Endothelial cell of umbilical vein (primary cell): ENCODE data around the gene KCNN1. TPM values are rescaled to one million over a fixed set of nuclear protein-coding genes. Genes with fewer than 3 reads are reported as not detected.
"Not testable (repeated sequence)": the region's sequence is repeated elsewhere in the genome, so short reads cannot be mapped to it uniquely, and the experiment has no call there.

Experiments used
- BruUV-seq: library from RNA; stranded (reverse); fragments of 400-500 nt; replicated peaks from 2 replicates; lab custom pipeline; 2021; lab: Mats Ljungman, UMichigan
- CTCF ChIA-PET: fragments of 300-600, 350-600 bp; sonication (Branson Sonifier 250); formaldehyde crosslinking; loops from one replicate; lab custom pipeline; 2021; ENCODE audit warnings: antibody characterized with exemption, inconsistent platforms; lab: Charles Lee
- POLR2A ChIA-PET: fragments of 300-600, 350-600 bp; sonication (Branson Sonifier 250); formaldehyde crosslinking; loops from one replicate; lab custom pipeline; 2021; ENCODE audit warnings: antibody characterized with exemption, inconsistent platforms; lab: Charles Lee
- DNase-seq: peaks from one replicate; pipeline ENCODE4 v3.0.0-alpha.2; 2011; ENCODE audit warnings: low read depth, low spot score
- FAIRE-seq: peaks from 2 replicates; lab custom pipeline; 2011; peaks lifted over from hg19 to GRCh38; lab: Jason Lieb, UNC
- H2AFZ ChIP-seq: 2 replicates; pipeline ENCODE4 v1.6.0; 2012; ENCODE audit warnings: low read depth, low read length, control low read depth, inconsistent platforms
- H3K27ac ChIP-seq: 2 replicates; pipeline ENCODE4 v1.5.1; 2011; ENCODE audit warnings: low read depth, mild to moderate bottlenecking, control low read depth, low read length, moderate library complexity; ENCODE audit not compliant: insufficient read depth
- H3K27me3 ChIP-seq, 2 experiments: 2 replicates each; pipeline versions ENCODE4 v1.6.0 to v1.6.1; 2011; ENCODE audit warnings: low read length in 2 of 2, mixed read lengths in 1 of 2; ENCODE audit not compliant: control insufficient read depth in 2 of 2, insufficient read depth in 2 of 2
- H3K36me3 ChIP-seq, 2 experiments: 2 replicates in 1 of 2; 3 replicates in 1 of 2; pipeline ENCODE4 v1.5.1; 2011; ENCODE audit warnings: low read length in 2 of 2, mild to moderate bottlenecking in 1 of 2, moderate library complexity in 1 of 2; ENCODE audit not compliant: control insufficient read depth in 2 of 2, insufficient read depth in 2 of 2; ENCODE audit errors: extremely low read depth in 1 of 2
- H3K4me1 ChIP-seq: 3 replicates; pipeline ENCODE4 v1.5.1; 2011; ENCODE audit warnings: mild to moderate bottlenecking, low read length; ENCODE audit not compliant: control insufficient read depth, insufficient read depth; ENCODE audit errors: extremely low read depth
- H3K4me2 ChIP-seq: 2 replicates; pipeline ENCODE4 v1.6.1; 2011; ENCODE audit warnings: low read length, control low read depth, mixed read lengths; ENCODE audit not compliant: insufficient read depth
- H3K4me3 ChIP-seq, 3 experiments: fragments of 200-600 bp in 1 of 3; sonication (generic), shearing (Covaris generic) in 1 of 3; replicated peaks in 1 of 3; 2 replicates each; pipeline ENCODE4 v1.5.1; 2011 to 2016; ENCODE audit warnings: control low read depth in 3 of 3, low read length in 3 of 3, mild to moderate bottlenecking in 2 of 3, inconsistent platforms in 1 of 3, low read depth in 1 of 3, moderate library complexity in 1 of 3; ENCODE audit not compliant: insufficient read depth in 1 of 3
- H3K79me2 ChIP-seq: 2 replicates; pipeline ENCODE4 v1.6.0; 2012; ENCODE audit warnings: low read length, inconsistent platforms; ENCODE audit not compliant: control insufficient read depth, insufficient read depth
- H3K9ac ChIP-seq: replicated peaks from 2 replicates; pipeline ENCODE3; 2011; ENCODE audit warnings: low read length, control low read depth; ENCODE audit not compliant: insufficient read depth; ENCODE audit errors: extremely low read depth
- H3K9me1 ChIP-seq: replicated peaks from 3 replicates; pipeline ENCODE4 v1.6.0; 2011; ENCODE audit warnings: mild to moderate bottlenecking, low read length; ENCODE audit not compliant: control insufficient read depth, insufficient read depth; ENCODE audit errors: extremely low read depth
- H3K9me3 ChIP-seq: replicated peaks from 2 replicates; pipeline ENCODE4 v1.5.1; 2012; ENCODE audit warnings: low read length, inconsistent platforms; ENCODE audit not compliant: control insufficient read depth, insufficient read depth
- H4K20me1 ChIP-seq: replicated peaks from 2 replicates; pipeline ENCODE3; 2011; ENCODE audit warnings: mild to moderate bottlenecking, low read length; ENCODE audit not compliant: control insufficient read depth, insufficient read depth; ENCODE audit errors: extremely low read depth
- EZH2 ChIP-seq: IDR thresholded peaks from 2 replicates; pipeline ENCODE4 v1.6.1; 2012; ENCODE audit warnings: borderline replicate concordance, low read depth, mild to moderate bottlenecking, moderate library complexity, low read length, inconsistent platforms; ENCODE audit not compliant: severe bottlenecking
- FOS ChIP-seq: IDR thresholded peaks from 2 replicates; pipeline ENCODE4 v1.6.1; 2011; ENCODE audit warnings: mild to moderate bottlenecking, low read length, moderate library complexity, borderline replicate concordance; ENCODE audit not compliant: insufficient read depth
- GATA2 ChIP-seq: IDR thresholded peaks from 2 replicates; pipeline ENCODE4 v1.7.0; 2011; ENCODE audit warnings: low read depth, mild to moderate bottlenecking, moderate library complexity, mixed read lengths, low read length; ENCODE audit not compliant: insufficient read length, insufficient read depth
- JUN ChIP-seq: IDR thresholded peaks from 2 replicates; pipeline ENCODE4 v1.6.1; 2011; ENCODE audit warnings: borderline replicate concordance, low read depth; ENCODE audit not compliant: insufficient read length, insufficient read depth
- MYC ChIP-seq: IDR thresholded peaks from one replicate; pipeline ENCODE4 v1.6.1; 2011; ENCODE audit warnings: mild to moderate bottlenecking, low read depth, low read length
- POLR2A ChIP-seq: IDR thresholded peaks from 2 replicates; pipeline ENCODE4 v1.6.1; 2012; ENCODE audit warnings: low read depth, mild to moderate bottlenecking, control low read depth, low read length
- POLR2AphosphoS5 ChIP-seq: IDR thresholded peaks from 2 replicates; pipeline ENCODE4 v1.6.1; 2012; ENCODE audit warnings: low read depth, mild to moderate bottlenecking, control low read depth, low read length, moderate library complexity; ENCODE audit not compliant: insufficient read depth
- dilution Hi-C: fragments of 300-500 bp; cut with MboI; formaldehyde crosslinking; loops from one replicate; pipeline ENCODE4 v1.15.0; 2019; ENCODE audit warnings: low sequenced_read_pairs; ENCODE audit not compliant: extremely low pct_ligation_motif_present
- intact Hi-C: fragments of 100-400 bp; cut with micrococcal nuclease; formaldehyde crosslinking; loops from one replicate; pipeline ENCODE4 v1.10.0; 2022
- polyA plus RNA-seq, 4 experiments: library from polyadenylated mRNA; depleted of rRNA in 3 of 4; stranded (reverse) in 3 of 4; unstranded in 1 of 4; fragments of >200 nt; gene quantifications; 2 replicates each; pipeline versions ENCODE4 v1.2.1 to v1.2.3, GENCODE V29; 2011 to 2012; ENCODE audit warnings: missing spikeins in 1 of 4
- total RNA-seq: library from RNA; stranded (reverse); gene quantifications from 2 replicates; pipeline ENCODE4 v1.2.3, GENCODE V29; 2021
- TF ChIP-seq, protein P1 (sequence below): IDR thresholded peaks from 2 replicates; pipeline ENCODE4 v1.6.1; 2011; ENCODE audit not compliant: insufficient read depth, insufficient read length
- TF ChIP-seq, protein P2 (sequence below), 2 donors: IDR thresholded peaks; 1 replicate in 1 of 2; 2 replicates in 1 of 2; pipeline ENCODE4 v1.5.1; 2011; ENCODE audit warnings: low read length in 2 of 2, mild to moderate bottlenecking in 2 of 2, moderate library complexity in 2 of 2, control low read depth in 1 of 2, inconsistent platforms in 1 of 2, low read depth in 1 of 2; ENCODE audit not compliant: insufficient read depth in 1 of 2; ENCODE audit errors: extremely low read depth in 1 of 2

KCNN1 gene
- total and polyA plus RNA-seq, 2 donors (not counting 3 experiments of a cell fraction or from before 2014, with no cell fraction given): 0.18 to 0.80 TPM

DNA sequence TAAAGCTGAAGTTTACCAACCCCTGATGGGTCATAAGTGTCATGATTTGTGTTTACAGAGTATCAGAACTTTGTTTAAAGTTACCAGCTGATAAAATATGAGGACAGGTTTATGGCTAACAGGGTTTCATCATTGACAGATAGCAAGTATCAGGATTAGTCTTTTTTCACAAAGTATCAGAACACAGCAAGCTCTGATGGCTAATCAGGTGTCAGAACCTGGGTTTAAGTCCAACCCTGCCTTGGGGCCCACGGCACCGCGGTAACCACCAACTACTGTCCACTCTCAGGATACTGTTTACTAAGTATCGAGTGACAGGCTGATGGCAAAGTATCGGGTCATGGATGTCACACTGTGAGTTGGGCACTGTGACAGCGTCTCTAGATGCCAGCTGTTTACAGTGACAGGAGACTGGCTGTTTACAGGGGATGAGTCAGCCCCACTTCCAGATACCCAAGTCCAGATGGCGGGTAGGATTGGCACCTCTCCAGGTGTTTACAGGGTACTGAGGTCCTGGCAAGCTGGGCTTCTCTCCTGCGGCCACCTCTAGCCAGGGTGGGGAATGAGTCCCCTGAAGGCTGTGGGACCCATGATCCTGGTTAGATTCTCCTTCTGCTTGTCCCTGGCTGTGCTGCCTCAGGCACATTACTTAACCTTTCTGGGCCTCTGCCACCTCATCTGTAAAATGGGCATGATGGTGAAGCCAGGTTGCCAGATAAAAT is 62.9 kb downstream of the KCNN1 start:
- Histone ChIP-seq H3K4me1 (peaks cover 7% of the 10 kb centered on the region), H3K9me3 (no peaks in the 10 kb centered on the region), H3K27me3 (no peaks in the 10 kb centered on the region), H3K9ac (no peak overlapping the region), H3K9me1 (no peaks in the 10 kb centered on the region), H3K36me3 (no peaks in the 10 kb centered on the region), H3K4me2 (no peak overlapping the region), H3K4me3 (no peak overlapping the region), H2AFZ (peak overlapping the region; percentile 3), H4K20me1 (no peaks in the 10 kb centered on the region), H3K27ac (no peak overlapping the region), H3K79me2 (no peaks in the 10 kb centered on the region)
- ChIA-PET POLR2A (interaction anchor here (0.7 kb wide), 2 partner anchors 14 to 491 kb away, joined by 3 to 9 read pairs; no protein-coding TSS in a partner anchor), CTCF (interaction anchor here (0.6 to 0.9 kb wide), 3 partner anchors 19 to 27 kb away, joined by 3 to 4 read pairs (median 3); partner anchors contain the start of gene ARRDC2)
- DNase-seq (peak; percentile 81), FAIRE-seq (no peak)
- TF ChIP-seq GATA2 (no peak), POLR2A (no peak), MYC (no peak), POLR2AphosphoS5 (no peak), JUN (peak; percentile 53), FOS (peak; percentile 36), EZH2 (no peak)
- TF ChIP-seq, protein P1, sequence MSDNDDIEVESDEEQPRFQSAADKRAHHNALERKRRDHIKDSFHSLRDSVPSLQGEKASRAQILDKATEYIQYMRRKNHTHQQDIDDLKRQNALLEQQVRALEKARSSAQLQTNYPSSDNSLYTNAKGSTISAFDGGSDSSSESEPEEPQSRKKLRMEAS: no peak
- TF ChIP-seq, protein P2, sequence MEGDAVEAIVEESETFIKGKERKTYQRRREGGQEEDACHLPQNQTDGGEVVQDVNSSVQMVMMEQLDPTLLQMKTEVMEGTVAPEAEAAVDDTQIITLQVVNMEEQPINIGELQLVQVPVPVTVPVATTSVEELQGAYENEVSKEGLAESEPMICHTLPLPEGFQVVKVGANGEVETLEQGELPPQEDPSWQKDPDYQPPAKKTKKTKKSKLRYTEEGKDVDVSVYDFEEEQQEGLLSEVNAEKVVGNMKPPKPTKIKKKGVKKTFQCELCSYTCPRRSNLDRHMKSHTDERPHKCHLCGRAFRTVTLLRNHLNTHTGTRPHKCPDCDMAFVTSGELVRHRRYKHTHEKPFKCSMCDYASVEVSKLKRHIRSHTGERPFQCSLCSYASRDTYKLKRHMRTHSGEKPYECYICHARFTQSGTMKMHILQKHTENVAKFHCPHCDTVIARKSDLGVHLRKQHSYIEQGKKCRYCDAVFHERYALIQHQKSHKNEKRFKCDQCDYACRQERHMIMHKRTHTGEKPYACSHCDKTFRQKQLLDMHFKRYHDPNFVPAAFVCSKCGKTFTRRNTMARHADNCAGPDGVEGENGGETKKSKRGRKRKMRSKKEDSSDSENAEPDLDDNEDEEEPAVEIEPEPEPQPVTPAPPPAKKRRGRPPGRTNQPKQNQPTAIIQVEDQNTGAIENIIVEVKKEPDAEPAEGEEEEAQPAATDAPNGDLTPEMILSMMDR (IDR thresholded peaks at IDR 0.05; ENCODE audit: extremely low read depth in 1 of 2, insufficient read depth in 1 of 2, low read depth in 1 of 2, low read length in 2 of 2): no peak
- intact Hi-C loops: no loop called here
- BruUV-seq: no TSS peak
- dilution Hi-C loops: no loop called here

DNA sequence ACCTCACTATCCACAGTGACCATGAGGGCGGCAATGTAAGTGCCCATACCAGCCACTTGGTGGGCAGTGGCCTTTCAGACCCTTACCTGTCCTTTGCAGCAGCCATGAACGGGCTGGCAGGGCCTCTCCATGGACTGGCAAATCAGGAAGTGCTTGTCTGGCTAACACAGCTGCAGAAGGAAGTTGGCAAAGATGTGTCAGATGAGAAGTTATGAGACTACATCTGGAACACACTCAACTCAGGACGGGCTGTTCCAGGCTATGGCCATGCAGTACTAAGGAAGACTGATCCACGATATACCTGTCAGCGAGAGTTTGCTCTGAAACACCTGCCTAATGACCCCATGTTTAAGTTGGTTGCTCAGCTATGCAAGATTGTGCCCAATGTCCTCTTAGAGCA is 64.5 kb downstream of the KCNN1 start:
- H3K36me3 ChIP-seq, POLR2A ChIA-PET, intact Hi-C loops, H4K20me1 ChIP-seq, H3K79me2 ChIP-seq, H3K9ac ChIP-seq, BruUV-seq, H3K4me1 ChIP-seq, dilution Hi-C loops, H3K9me3 ChIP-seq, CTCF ChIA-PET, H2AFZ ChIP-seq, DNase-seq, FAIRE-seq, H3K27ac ChIP-seq, H3K4me2 ChIP-seq, H3K9me1 ChIP-seq, H3K27me3 ChIP-seq, H3K4me3 ChIP-seq: not testable (repeated sequence)
